Measurements from ENCODE around the gene ZSCAN12. TPM values are rescaled to one million over a fixed set of nuclear protein-coding genes. Genes with fewer than 3 reads are reported as not detected.

Gene ZSCAN12
- total and polyA plus RNA-seq, 2 donors (not counting 1 experiment from before 2014, with no cell fraction given), result 4.7 to 9.6 TPM

DNA sequence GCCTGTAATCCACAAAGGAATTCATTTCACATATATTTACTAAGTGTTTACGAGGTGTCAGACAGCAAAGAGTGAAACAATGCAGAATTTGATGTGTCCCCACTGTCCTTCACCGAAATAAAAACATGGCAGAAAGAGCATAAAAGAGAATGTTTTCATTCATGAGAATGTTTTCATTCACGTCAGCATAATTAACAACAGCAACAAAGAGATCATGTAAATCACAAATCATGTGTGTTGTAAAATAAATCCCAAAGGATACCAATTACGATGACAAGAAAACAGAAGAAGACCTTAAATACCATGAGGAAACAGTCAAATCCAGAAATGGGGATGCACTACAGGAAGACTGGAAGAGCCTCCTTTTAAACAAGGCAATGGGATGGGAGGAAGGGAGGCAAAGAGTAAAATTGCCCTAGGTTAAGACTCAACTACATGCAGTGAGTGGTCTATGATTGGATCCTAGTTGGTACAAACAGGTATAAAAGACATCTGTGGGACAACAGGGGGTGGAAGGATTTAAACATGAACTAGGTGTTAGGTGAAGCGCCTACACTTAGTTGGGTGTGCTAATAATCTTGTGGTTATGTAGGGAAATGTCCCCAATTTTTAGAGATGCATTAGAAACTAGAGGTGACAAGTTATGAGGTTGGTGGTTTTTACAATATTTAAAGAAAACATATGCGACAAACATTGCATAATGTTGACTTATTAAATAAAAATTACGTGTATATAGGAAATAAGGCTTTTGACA, 65.1 kb downstream of the ZSCAN12 start:
- H3K4me3 ChIP-seq (replicated peaks in 1 of 4; ENCODE audit: control extremely low read depth in 1 of 4, insufficient read depth in 1 of 4, low read depth in 3 of 4, low read length in 4 of 4), result no peak overlapping the region
- H3K4me2 ChIP-seq (ENCODE audit: extremely low read depth, insufficient read depth, low read length), result no peak overlapping the region
- DNase-seq (ENCODE audit: low read depth in 2 of 2), result no peak
- no peaks in the 10 kb centered on the region for H4K20me1 ChIP-seq (ENCODE audit: control insufficient read depth, extremely low read depth, insufficient read depth, low read length)
- H3K27me3 ChIP-seq (ENCODE audit: control insufficient read depth, insufficient read depth, low read length), result no peaks in the 10 kb centered on the region
- H3K79me2 ChIP-seq (ENCODE audit: control insufficient read depth, insufficient read depth, low read length), result no peaks in the 10 kb centered on the region
- no peak overlapping the region for H3K27ac ChIP-seq (ENCODE audit: insufficient read depth, low read length)
- H3K4me1 ChIP-seq (ENCODE audit: control insufficient read depth, extremely low read depth, insufficient read depth, low read length), result peaks cover 8% of the 10 kb centered on the region
- H2AFZ ChIP-seq (ENCODE audit: low read length), result no peak overlapping the region
- TF ChIP-seq CTCF (conservative IDR thresholded peaks at IDR 0.05 in 1 of 2, IDR thresholded peaks at IDR 0.05 in 1 of 2; ENCODE audit: low read depth in 1 of 2, low read length in 2 of 2), result no peak
- no peak for TF ChIP-seq EZH2 (IDR thresholded peaks at IDR 0.05; ENCODE audit: low read length, missing control alignments)
- no peaks in the 10 kb centered on the region for H3K9me3 ChIP-seq (ENCODE audit: control insufficient read depth, insufficient read depth, low read depth, low read length)
- no peaks in the 10 kb centered on the region for H3K36me3 ChIP-seq (ENCODE audit: control insufficient read depth, insufficient read depth, low read length)
- H3K9ac ChIP-seq (ENCODE audit: insufficient read depth, low read length), result no peak overlapping the region

DNA sequence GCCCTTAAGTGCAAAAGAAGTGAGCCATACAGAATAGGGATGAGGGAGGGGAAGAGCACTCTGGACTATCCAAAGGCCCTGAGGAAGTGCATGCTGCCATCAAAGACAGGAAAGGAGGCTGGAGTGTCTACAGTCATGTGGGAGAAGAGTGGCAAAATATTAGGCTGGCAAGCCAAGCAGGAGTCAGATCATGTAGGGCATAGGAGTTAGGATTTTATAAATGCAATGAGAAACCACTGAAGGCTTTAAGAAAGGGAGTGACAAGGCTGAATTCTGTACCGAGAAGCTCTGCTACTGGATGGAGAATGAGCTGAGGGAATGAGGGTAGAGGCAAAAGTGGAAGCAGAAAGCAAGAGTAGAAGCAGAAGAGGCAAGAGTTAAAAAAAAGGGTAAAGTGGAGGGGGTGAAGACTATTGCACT, 65.9 kb downstream of the ZSCAN12 start:
- Histone ChIP-seq H3K9ac (ENCODE audit: insufficient read depth, low read length) (no peak overlapping the region), H3K79me2 (ENCODE audit: control insufficient read depth, insufficient read depth, low read length) (no peaks in the 10 kb centered on the region), H3K36me3 (ENCODE audit: control insufficient read depth, insufficient read depth, low read length) (no peaks in the 10 kb centered on the region), H3K4me1 (ENCODE audit: control insufficient read depth, extremely low read depth, insufficient read depth, low read length) (peaks cover 8% of the 10 kb centered on the region), H4K20me1 (ENCODE audit: control insufficient read depth, extremely low read depth, insufficient read depth, low read length) (no peaks in the 10 kb centered on the region), H2AFZ (ENCODE audit: low read length) (no peak overlapping the region), H3K4me3 (replicated peaks in 1 of 4; ENCODE audit: control extremely low read depth in 1 of 4, insufficient read depth in 1 of 4, low read depth in 3 of 4, low read length in 4 of 4) (no peak overlapping the region), H3K4me2 (ENCODE audit: extremely low read depth, insufficient read depth, low read length) (no peak overlapping the region), H3K9me3 (ENCODE audit: control insufficient read depth, insufficient read depth, low read depth, low read length) (no peaks in the 10 kb centered on the region), H3K27ac (ENCODE audit: insufficient read depth, low read length) (no peak overlapping the region), H3K27me3 (ENCODE audit: control insufficient read depth, insufficient read depth, low read length) (no peaks in the 10 kb centered on the region)
- no peak for DNase-seq (ENCODE audit: low read depth in 2 of 2)
- TF ChIP-seq EZH2 (IDR thresholded peaks at IDR 0.05; ENCODE audit: low read length, missing control alignments), result no peak
- TF ChIP-seq CTCF (conservative IDR thresholded peaks at IDR 0.05 in 1 of 2, IDR thresholded peaks at IDR 0.05 in 1 of 2; ENCODE audit: low read depth in 1 of 2, low read length in 2 of 2), result no peak

GRCh38 chr6:28333047-28333446, 66.5 kb downstream of the ZSCAN12 start:
- Histone ChIP-seq H3K4me2 (ENCODE audit: extremely low read depth, insufficient read depth, low read length) (no peak overlapping the region), H3K4me3 (replicated peaks in 1 of 4; ENCODE audit: control extremely low read depth in 1 of 4, insufficient read depth in 1 of 4, low read depth in 3 of 4, low read length in 4 of 4) (no peak overlapping the region), H3K27ac (ENCODE audit: insufficient read depth, low read length) (no peak overlapping the region), H3K27me3 (ENCODE audit: control insufficient read depth, insufficient read depth, low read length) (no peaks in the 10 kb centered on the region), H3K9me3 (ENCODE audit: control insufficient read depth, insufficient read depth, low read depth, low read length) (no peaks in the 10 kb centered on the region), H3K9ac (ENCODE audit: insufficient read depth, low read length) (no peak overlapping the region), H2AFZ (ENCODE audit: low read length) (no peak overlapping the region), H4K20me1 (ENCODE audit: control insufficient read depth, extremely low read depth, insufficient read depth, low read length) (no peaks in the 10 kb centered on the region), H3K36me3 (ENCODE audit: control insufficient read depth, insufficient read depth, low read length) (no peaks in the 10 kb centered on the region), H3K4me1 (ENCODE audit: control insufficient read depth, extremely low read depth, insufficient read depth, low read length) (peaks cover 8% of the 10 kb centered on the region), H3K79me2 (ENCODE audit: control insufficient read depth, insufficient read depth, low read length) (no peaks in the 10 kb centered on the region)
- no peak for DNase-seq (ENCODE audit: low read depth in 2 of 2)
- TF ChIP-seq EZH2 (IDR thresholded peaks at IDR 0.05; ENCODE audit: low read length, missing control alignments) (no peak), CTCF (conservative IDR thresholded peaks at IDR 0.05 in 1 of 2, IDR thresholded peaks at IDR 0.05 in 1 of 2; ENCODE audit: low read depth in 1 of 2, low read length in 2 of 2) (no peak)
